HG03135 (cell line): Measurements from ENCODE around the gene STK24.

Experiments used
- ATAC-seq: cut with Tn5 transposase; IDR thresholded peaks from one replicate; pipeline ENCODE4 v1.9.1; 2021; ENCODE audit warnings: mild to moderate bottlenecking, moderate library complexity; ENCODE audit not compliant: unreplicated experiment

STK24 gene

DNA sequence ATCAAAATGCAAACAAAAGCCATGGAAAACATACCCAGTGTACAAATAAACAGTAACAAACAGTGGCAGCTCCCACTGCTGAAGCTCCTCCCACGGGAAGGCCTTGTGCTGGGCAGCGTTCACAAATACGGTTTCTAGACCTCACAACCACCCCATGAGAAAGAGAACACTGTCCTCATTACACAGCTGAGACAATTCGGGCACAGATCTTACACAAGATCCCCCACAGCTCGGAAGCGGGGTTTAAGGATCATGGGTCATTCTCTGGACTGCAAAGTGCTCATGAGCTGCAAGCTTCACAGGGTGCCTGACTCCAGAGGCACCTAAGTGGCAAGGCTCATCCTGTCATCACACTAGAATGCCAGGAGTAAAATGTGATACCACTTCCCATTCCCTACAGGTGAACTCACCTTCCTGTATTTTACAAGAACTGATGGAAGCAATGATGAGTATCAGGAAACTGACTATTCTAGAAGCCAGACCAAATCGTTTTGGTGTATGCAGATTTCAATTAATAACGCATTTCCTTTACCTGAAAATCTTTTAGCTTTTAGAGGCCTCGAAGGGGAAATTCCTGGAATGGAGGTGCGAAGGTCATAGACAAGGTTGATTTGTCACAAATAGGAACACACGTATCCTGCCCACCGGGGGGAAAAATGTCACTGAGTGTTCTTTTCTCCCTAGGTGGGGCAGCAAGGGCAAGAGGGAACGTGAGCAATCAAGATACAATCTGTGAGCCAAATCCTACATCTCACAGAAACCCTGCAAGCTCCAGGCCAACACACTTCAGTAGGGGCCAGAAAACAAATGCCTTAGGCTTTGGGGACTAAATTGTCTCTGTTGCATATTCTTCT is 41.2 kb downstream of the STK24 start:
- no peak for ATAC-seq

DNA sequence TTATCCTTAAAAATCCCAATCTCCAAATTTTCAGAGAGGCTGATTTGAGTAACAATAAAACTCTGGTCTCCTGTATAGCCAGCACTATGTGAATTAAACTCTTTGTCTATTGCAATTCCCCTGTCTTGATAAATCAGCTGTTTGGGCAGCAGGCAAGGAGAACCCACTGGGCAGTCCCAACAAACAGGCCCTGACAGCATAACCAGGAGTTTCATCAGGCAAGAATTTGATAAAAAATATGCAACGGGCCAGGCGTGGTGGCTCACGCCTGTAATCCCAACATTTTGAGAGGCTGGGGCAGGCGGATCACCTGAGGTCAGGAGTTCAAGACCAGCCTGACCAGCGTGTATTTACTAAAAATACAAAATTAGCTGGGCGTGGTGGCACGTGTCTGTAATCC is 42.1 kb downstream of the STK24 start:
- no peak for ATAC-seq

GRCh38 chr13:98533912-98534311 is 43.0 kb downstream of the STK24 start:
- no peak for ATAC-seq

- no peak for ATAC-seq
Measured at GRCh38 chr13:98532254-98532653, 44.7 kb downstream of the STK24 start.

- no peak for ATAC-seq
Measured at GRCh38 chr13:98530217-98530616, 46.7 kb downstream of the STK24 start.

DNA sequence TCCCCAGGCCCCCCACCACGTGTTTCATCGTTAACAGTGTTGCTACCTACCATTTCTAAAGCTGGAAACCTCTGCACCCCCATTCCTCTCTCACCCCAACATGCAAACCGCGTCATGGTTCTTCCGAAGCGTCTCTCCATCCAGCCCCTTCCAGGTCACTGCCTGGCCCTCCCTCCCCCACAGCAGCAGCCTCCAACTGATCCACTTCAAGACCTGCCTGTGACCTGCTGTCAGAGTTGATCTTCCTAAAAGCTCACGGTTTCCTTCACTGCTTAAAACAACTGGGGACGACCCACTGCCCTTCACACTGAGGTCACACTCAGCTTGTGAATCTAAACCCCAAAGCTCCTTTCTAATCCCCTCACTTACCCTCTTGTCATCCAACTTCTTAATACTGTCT is 47.7 kb downstream of the STK24 start:
- ATAC-seq, result no peak

DNA sequence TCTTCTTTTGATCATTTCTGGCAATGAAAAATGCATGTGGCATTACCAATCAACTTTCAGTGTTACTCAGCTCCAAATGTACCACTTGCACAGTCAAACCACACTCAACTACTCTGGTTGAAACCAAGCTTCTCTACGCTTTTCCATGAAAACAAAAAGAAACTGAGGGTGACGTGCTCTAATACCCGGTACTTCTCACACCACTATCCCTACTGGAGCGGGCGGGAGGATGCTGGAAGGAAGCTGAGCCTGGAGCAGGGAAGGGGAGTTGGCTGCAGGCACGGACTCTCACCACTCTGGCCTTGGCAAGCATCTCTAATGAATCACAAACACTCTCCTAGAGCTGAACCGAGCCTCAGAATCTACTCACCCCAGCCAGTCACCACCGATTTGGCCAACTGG is 48.2 kb downstream of the STK24 start:
- ATAC-seq, result no peak

DNA sequence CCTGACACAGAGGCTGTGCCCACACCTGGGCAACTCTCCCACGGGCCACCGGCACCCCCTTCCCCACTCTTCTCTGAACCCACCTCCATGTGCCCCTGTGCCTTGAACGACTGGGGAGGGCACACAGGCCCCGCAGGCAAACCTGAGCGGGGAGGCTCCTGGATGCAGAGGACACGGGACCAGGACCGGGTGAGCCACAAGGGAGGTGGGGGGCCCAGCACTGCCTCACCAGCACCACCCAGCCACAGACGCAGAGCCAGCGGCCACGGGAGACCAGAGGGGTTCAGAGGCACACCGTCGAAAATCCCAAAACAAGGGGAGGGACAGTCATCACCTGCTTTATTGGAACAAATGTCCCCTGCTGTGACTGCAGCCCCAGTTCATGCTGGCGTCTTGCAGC is 49.4 kb downstream of the STK24 start:
- no peak for ATAC-seq

DNA sequence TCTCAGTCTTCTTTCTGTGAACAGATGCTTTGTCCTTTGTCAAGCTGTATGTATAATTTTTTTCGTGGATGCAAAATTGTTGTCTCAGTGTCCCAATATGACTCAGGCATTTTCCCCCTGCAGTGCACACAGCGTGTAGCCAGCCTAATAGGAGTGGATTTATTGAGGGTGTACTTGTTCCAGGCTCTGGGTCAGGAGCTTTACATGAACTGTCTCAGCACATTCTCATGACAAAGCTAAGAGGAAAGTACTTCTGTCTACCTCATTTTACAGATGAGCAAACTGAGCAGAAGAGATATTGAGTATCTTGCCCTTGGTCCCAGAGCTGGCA is 50.8 kb downstream of the STK24 start:
- no peak for ATAC-seq

DNA sequence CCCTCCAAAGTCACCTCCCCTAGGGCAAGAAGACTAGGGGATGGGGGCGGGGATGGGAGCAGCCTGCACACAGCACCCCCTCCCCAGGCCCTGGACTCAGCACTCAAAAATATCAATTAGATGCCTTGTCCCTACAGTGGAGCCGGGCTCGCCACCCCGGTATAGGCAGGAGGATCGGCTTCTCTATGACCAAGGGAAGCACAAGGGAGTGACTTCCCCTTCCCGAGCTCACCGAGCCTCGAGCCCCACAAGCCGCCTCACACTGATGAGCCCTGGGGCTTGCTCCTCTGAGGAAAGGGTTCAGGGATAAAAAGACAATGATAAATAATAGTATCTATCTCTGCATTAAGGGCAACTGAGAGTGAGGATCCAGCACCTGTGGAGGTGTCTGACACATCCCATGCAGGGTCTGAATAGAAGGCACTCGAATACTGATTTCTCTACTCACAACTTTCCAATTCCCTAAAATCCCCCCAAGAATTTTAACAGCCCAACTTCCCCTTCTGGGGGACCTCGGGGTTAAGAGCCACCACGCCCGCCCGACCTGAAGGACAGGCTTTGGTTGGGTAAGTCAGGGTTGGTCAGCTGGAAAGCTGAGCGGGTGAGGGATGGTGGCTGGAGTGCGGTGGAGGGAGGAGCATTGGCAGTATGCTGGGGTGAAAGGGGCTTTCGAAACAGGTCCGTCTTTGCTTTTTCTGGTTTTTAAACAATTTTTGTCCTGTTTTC is 51.3 kb downstream of the STK24 start:
- ATAC-seq, result no peak

GRCh38 chr13:98524793-98525192 is 52.1 kb downstream of the STK24 start:
- no peak for ATAC-seq

- no peak for ATAC-seq
Measured at GRCh38 chr13:98524391-98524790, 52.5 kb downstream of the STK24 start.

DNA sequence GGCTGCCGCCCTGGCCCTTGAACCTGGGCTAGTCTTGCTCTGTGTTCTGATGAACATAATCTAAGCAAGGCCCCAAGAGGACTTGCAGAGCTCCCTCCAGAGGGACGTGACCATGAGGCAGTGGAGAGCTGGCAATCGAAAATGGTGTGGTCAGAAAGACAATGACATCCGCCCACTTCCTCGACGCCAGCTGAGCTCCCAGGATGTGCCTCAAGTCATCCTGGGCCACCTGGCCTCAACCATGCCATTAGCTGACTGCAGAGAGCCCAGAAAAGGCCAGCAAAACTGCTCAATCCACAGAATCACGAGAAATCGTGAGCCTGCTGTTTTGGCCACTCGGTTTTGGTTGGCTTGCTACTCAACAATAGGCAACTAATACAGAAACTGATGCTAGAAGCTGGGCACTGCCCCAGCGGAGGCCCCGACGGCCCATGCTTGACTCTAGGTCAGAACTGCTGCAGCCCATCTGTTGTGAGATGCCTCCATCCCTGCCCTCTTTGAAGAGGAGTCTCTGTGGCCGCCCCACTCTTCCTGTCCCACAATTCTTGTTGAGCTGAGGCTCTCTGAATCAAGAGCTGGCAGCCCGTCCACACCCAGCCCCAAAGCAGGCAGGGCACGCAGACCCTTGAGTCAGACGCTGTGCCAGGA is 53.3 kb downstream of the STK24 start:
- ATAC-seq, result no peak

DNA sequence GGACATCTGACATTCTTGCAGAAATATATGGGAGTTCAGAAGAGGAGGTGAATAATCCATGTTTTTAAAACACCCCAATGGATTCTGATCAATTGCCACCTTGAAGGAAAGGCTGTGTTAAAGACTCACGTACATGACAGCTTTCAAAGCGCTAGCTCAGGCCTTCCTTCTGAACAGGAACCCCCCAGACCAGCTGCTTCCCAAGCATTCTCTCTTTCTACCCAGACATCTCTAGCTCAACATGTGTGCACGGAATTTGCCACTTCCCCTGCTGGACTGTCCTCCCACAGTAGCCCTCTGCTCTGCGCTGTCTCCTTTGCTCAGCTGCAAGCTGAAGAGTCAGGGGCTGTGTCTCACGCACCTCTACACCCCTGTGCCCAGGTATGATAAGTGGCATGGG is 54.5 kb downstream of the STK24 start:
- no peak for ATAC-seq

DNA sequence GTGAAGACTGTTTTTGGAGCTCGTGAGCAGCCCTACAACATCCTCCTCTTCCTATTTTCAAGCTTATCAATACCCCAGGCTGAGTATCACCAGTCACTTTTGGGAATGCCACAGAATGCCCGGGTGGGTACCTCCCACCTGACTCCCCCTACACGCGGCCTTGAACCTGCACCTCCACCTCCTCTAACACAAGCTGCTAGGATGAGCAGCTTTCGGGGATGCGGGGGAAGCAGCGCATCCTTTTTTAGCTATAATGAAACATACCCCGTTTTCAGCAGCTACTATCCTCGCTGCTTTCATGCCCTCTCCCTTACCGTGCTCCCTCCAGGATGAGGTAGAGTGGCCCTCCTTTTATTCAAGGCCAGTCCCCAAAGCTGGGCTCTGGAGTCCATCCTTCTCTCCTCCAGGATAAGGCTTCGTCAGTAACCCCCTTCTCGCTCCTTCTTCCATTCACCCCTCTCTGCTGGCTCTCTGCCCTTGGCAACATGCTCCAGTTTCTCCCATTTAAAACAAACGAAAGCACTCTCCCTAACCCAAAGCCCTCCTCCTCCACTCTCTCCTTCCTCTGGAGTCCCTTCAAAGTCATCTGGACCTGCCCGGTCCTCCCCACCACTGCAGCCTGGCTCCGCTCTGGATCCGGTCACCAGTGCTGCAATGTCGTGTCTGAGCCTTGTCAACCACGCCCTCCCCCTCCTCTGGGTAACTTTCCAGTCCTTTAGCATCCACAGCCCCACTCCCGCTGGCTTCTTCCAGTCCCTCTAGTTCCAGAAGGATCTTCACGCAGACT is 55.3 kb downstream of the STK24 start:
- no peak for ATAC-seq

DNA sequence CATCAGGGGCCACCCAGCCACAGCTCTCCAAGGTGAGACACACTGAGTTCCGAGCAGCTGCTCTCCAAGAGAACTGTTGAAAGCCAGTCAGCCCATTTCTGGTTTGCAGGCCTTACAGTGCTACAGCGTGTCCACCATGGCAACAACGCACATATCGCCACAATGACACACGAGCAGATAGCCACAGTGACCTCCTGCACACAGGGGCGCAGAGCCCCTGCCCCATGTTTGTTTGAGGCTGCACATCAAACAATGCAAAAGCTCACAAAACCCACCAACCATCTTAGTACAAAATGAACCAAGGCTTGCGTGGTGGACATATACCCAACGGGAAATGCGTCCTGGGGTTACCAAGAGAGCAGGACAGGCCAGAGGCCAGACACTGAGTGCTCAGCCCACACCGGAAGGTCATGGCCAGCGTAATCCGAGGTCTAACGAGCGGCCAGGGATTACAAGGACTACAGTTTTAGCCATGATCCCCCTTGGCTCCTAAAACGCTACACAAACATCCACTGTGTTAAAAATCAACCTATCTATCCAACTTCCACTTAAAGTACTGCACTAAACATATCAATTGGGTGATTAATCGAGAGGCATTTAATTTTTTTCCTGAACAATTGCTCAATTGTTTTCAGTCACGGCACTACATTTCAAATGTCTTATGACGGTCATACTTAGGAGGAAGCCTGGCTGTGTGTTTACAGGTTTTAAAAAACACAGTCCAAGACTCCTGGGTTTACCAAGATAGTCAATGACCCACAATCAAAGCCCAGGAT is 56.0 kb downstream of the STK24 start:
- no peak for ATAC-seq

DNA sequence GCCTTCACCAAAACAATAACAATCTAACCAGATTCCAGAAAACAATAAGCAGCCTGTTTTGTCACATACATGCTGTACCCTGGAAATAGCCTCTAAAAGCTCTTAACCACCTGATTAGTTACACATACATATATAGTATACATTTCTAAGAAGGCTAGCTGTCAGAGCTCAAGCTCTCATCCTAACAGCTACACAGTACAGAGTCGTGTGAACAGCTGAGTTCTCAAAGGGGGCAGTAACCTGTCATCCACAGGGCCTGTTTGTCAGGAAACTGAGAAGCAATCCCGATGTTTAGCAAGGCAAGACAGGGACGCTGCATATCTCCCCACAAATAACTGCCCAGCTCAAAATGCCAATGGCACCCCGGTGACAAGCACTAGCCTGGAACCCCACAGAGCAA is 56.9 kb downstream of the STK24 start:
- ATAC-seq, result no peak

- ATAC-seq, result peak; percentile 37
Measured at GRCh38 chr13:98517576-98518310, 59.2 kb downstream of the STK24 start.

DNA sequence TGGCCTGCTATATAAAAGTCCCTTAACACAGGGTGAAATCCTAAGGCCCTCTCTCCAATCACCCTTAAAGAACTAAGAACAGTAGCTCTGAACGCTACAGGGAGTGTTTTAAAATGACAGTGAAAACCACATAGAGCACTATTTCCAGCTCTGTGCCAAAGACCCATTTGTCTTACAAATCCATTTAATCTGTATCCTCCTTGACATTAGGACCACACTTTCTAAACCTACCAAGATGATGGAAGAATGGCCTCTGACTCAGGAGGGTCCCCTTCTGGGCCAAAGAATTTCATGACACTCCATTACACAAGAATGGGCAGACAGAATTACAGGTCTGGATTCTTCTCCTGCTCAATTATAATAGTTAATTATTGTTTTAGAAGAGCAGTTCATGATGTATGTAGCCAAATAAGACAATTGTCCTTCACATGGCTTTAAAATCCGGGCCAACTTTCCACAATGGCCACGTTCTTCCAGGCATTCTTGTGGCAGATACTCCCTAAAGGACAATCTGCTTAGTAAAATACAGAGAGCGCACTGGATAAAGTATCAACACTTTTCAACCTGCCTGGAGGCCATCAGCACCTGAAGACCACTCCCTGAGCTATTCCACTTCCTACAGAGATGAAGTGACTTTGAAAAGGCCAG is 61.0 kb downstream of the STK24 start:
- no peak for ATAC-seq
